Suprapubic skin (tissue), 4 donors: ENCODE results near the gene UBXN6.

Experiments
- EP300 ChIP-seq: sonication (generic); formaldehyde crosslinking; IDR thresholded peaks from one replicate; pipeline ENCODE4 v1.6.1; 2017; ENCODE audit warnings: antibody characterized with exemption
- POLR2A ChIP-seq, 2 donors: fragments of 450-650 bp; IDR thresholded peaks; one replicate each; pipeline ENCODE4 v1.6.1; 2017; ENCODE audit warnings: antibody characterized with exemption in 2 of 2, mild to moderate bottlenecking in 2 of 2, moderate library complexity in 2 of 2
- POLR2AphosphoS5 ChIP-seq, 3 donors: sonication (generic); formaldehyde crosslinking; IDR thresholded peaks; one replicate each; pipeline ENCODE4 v1.6.1; 2017; ENCODE audit warnings: antibody characterized with exemption in 3 of 3
- TF ChIP-seq, protein P1 (sequence below), 2 donors: fragments of 200-600 bp in 1 of 2; fragments of 450-650 bp in 1 of 2; sonication (generic) in 1 of 2; IDR thresholded peaks; one replicate each; pipeline ENCODE4 v1.5.1; 2016 to 2019; ENCODE audit warnings: antibody characterized with exemption in 2 of 2, mild to moderate bottlenecking in 1 of 2, moderate library complexity in 1 of 2

DNA sequence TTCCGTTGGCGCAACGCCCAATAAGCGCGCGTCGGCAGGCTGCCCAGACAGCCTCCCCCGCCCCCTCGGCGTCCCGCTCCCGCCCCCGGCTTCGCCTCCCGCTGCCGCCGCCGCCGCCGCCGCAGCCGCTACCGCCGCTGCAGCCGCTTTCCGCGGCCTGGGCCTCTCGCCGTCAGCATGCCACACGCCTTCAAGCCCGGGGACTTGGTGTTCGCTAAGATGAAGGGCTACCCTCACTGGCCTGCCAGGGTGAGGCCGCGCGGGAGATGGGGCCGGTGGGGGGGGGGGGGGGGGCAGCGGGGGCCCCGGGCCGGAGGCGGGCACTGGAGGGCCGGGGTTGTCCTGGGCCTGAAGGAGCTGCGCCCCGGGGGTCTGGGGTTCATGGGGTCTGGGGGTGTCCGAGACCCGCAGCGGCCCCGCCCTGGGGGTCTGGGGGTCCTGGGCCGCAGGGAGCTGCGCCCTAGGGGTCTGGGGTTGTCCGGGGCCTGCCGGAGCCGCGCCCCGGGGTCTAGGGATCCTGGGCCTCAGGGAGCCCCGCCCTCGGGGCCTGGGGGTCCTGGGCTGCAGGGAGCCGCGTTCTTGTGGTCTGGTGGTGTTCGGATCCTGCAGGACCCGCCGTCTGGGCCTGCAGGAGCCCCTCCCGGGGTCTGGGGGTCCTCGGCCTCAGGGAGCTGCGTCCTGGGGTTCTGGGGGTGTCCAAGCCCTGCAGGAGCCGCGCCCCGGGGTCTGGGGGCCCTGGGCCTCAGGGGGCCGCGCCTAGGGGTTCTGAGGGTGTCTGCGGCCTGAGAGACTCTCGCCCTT lies 14.8 kb upstream of the UBXN6 start, which contains the start of gene HDGFL2:
- TF ChIP-seq, protein P1, sequence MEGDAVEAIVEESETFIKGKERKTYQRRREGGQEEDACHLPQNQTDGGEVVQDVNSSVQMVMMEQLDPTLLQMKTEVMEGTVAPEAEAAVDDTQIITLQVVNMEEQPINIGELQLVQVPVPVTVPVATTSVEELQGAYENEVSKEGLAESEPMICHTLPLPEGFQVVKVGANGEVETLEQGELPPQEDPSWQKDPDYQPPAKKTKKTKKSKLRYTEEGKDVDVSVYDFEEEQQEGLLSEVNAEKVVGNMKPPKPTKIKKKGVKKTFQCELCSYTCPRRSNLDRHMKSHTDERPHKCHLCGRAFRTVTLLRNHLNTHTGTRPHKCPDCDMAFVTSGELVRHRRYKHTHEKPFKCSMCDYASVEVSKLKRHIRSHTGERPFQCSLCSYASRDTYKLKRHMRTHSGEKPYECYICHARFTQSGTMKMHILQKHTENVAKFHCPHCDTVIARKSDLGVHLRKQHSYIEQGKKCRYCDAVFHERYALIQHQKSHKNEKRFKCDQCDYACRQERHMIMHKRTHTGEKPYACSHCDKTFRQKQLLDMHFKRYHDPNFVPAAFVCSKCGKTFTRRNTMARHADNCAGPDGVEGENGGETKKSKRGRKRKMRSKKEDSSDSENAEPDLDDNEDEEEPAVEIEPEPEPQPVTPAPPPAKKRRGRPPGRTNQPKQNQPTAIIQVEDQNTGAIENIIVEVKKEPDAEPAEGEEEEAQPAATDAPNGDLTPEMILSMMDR (IDR thresholded peaks at IDR 0.05), result no peak
- no peak for TF ChIP-seq POLR2A (IDR thresholded peaks at IDR 0.05)
- TF ChIP-seq POLR2AphosphoS5 (IDR thresholded peaks at IDR 0.05), result no peak
- TF ChIP-seq EP300, result no peak
